ENCODE measurements around the gene CDK5RAP1. TPM values are rescaled to one million over a fixed set of nuclear protein-coding genes. Genes with fewer than 3 reads are reported as not detected.

CDK5RAP1 gene
- total RNA-seq, 2 experiments from 2014 or later: 32.1 to 49.4 TPM

GRCh38 chr20:33348136-33348937 is 53.0 kb downstream of the CDK5RAP1 start:
- Histone ChIP-seq H3K79me2 (ENCODE audit: insufficient read depth, low read depth, low read length) (no peaks in the 10 kb centered on the region), H3K36me3 (ENCODE audit: insufficient read depth, low read length) (peaks cover 4% of the 10 kb centered on the region; the same call in 1 of the 2 replicates), H2AFZ (ENCODE audit: low read length) (no peak overlapping the region), H3K4me1 (ENCODE audit: insufficient read depth, low read length, poor library complexity, severe bottlenecking) (peaks cover 9% of the 10 kb centered on the region), H3K27ac (ENCODE audit: low read depth, low read length, poor library complexity, severe bottlenecking) (no peak overlapping the region), H3K9me3 (ENCODE audit: low read length) (no peaks in the 10 kb centered on the region), H3K9me2 (ENCODE audit: insufficient read depth, low read length) (no peaks in the 10 kb centered on the region), H3K4me3 (ENCODE audit: low read depth, low read length, poor library complexity, severe bottlenecking) (no peak overlapping the region), H4K20me1 (ENCODE audit: insufficient read depth, low read length) (no peaks in the 10 kb centered on the region), H3K4me2 (ENCODE audit: low read length) (no peak overlapping the region)
- ChIA-PET CTCF (ENCODE audit: unreplicated experiment) (no interaction called here), POLR2A (no interaction called here)
- DNase-seq (ENCODE audit: low spot score): no peak
- no TSS peak for BruUV-seq (replicated peaks)
- intact Hi-C loops (cut with micrococcal nuclease; ENCODE audit: unreplicated experiment): no loop called here
- TF ChIP-seq EZH2phosphoT487 (IDR thresholded peaks at IDR 0.05; ENCODE audit: borderline replicate concordance, low read depth, low read length): no peak
- TF ChIP-seq CTCF (conservative IDR thresholded peaks at IDR 0.05; ENCODE audit: low read length): no peak

- Histone ChIP-seq H4K20me1 (ENCODE audit: insufficient read depth, low read length) (no peaks in the 10 kb centered on the region), H3K4me2 (ENCODE audit: low read length) (no peak overlapping the region), H2AFZ (ENCODE audit: low read length) (no peak overlapping the region), H3K4me1 (ENCODE audit: insufficient read depth, low read length, poor library complexity, severe bottlenecking) (peaks cover 9% of the 10 kb centered on the region), H3K9me3 (ENCODE audit: low read length) (no peaks in the 10 kb centered on the region), H3K27ac (ENCODE audit: low read depth, low read length, poor library complexity, severe bottlenecking) (no peak overlapping the region), H3K9me2 (ENCODE audit: insufficient read depth, low read length) (no peaks in the 10 kb centered on the region), H3K79me2 (ENCODE audit: insufficient read depth, low read depth, low read length) (no peaks in the 10 kb centered on the region), H3K4me3 (ENCODE audit: low read depth, low read length, poor library complexity, severe bottlenecking) (no peak overlapping the region), H3K36me3 (ENCODE audit: insufficient read depth, low read length) (peaks cover 4% of the 10 kb centered on the region; the same call in 1 of the 2 replicates)
- intact Hi-C loops (cut with micrococcal nuclease; ENCODE audit: unreplicated experiment): no loop called here
- no TSS peak for BruUV-seq (replicated peaks)
- ChIA-PET POLR2A (no interaction called here), CTCF (ENCODE audit: unreplicated experiment) (no interaction called here)
- DNase-seq (ENCODE audit: low spot score): no peak
- TF ChIP-seq EZH2phosphoT487 (IDR thresholded peaks at IDR 0.05; ENCODE audit: borderline replicate concordance, low read depth, low read length) (no peak), CTCF (conservative IDR thresholded peaks at IDR 0.05; ENCODE audit: low read length) (no peak)
These were observed 56.0 kb downstream of the CDK5RAP1 start for GRCh38 chr20:33345342-33345741.

GRCh38 chr20:33343521-33343920 is 57.8 kb downstream of the CDK5RAP1 start:
- no peaks in the 10 kb centered on the region for H3K36me3 ChIP-seq (ENCODE audit: insufficient read depth, low read length)
- CTCF ChIA-PET (ENCODE audit: unreplicated experiment): no interaction called here
- H3K4me3 ChIP-seq (ENCODE audit: low read depth, low read length, poor library complexity, severe bottlenecking): no peak overlapping the region
- H3K4me2 ChIP-seq (ENCODE audit: low read length): no peak overlapping the region
- no peaks in the 10 kb centered on the region for H3K9me3 ChIP-seq (ENCODE audit: low read length)
- peaks cover 9% of the 10 kb centered on the region for H3K4me1 ChIP-seq (ENCODE audit: insufficient read depth, low read length, poor library complexity, severe bottlenecking)
- H3K79me2 ChIP-seq (ENCODE audit: insufficient read depth, low read depth, low read length): no peaks in the 10 kb centered on the region
- POLR2A ChIA-PET: no interaction called here
- BruUV-seq (replicated peaks): no TSS peak
- no peaks in the 10 kb centered on the region for H4K20me1 ChIP-seq (ENCODE audit: insufficient read depth, low read length)
- no peaks in the 10 kb centered on the region for H3K9me2 ChIP-seq (ENCODE audit: insufficient read depth, low read length)
- intact Hi-C loops (cut with micrococcal nuclease; ENCODE audit: unreplicated experiment): no loop called here
- no peak for TF ChIP-seq CTCF (conservative IDR thresholded peaks at IDR 0.05; ENCODE audit: low read length)
- TF ChIP-seq EZH2phosphoT487 (IDR thresholded peaks at IDR 0.05; ENCODE audit: borderline replicate concordance, low read depth, low read length): no peak
- H3K27ac ChIP-seq (ENCODE audit: low read depth, low read length, poor library complexity, severe bottlenecking): no peak overlapping the region
- no peak for DNase-seq (ENCODE audit: low spot score)
- H2AFZ ChIP-seq (ENCODE audit: low read length): no peak overlapping the region
